DMS 273 (cell line): ENCODE measurements around the gene SRCIN1.
"Not testable (repeated sequence)": the region's sequence is repeated elsewhere in the genome, so short reads cannot be mapped to it uniquely, and the experiment has no call there.

Experiments
- DNase-seq: peaks from one replicate; lab custom pipeline; 2025; ENCODE audit not compliant: unreplicated experiment; lab: John Stamatoyannopoulos, UW

Gene SRCIN1

GRCh38 chr17:38545531-38546225, 60.1 kb downstream of the SRCIN1 start:
- no peak for DNase-seq

- no peak for DNase-seq
These were observed 60.9 kb downstream of the SRCIN1 start for GRCh38 chr17:38544839-38545209.

GRCh38 chr17:38544175-38544838, 61.4 kb downstream of the SRCIN1 start:
- DNase-seq: no peak

GRCh38 chr17:38543403-38544174, 62.2 kb downstream of the SRCIN1 start:
- DNase-seq: peak; percentile 41

GRCh38 chr17:38542286-38542685, 63.5 kb downstream of the SRCIN1 start:
- no peak for DNase-seq

- no peak for DNase-seq
These were observed 64.5 kb downstream of the SRCIN1 start for GRCh38 chr17:38541281-38541680.

GRCh38 chr17:38540514-38541045, 65.2 kb downstream of the SRCIN1 start:
- no peak for DNase-seq

- no peak for DNase-seq
These were observed 66.4 kb downstream of the SRCIN1 start for GRCh38 chr17:38539386-38539785.

GRCh38 chr17:38538906-38539305, 66.8 kb downstream of the SRCIN1 start:
- DNase-seq: no peak

GRCh38 chr17:38536661-38537060, 69.1 kb downstream of the SRCIN1 start:
- DNase-seq: no peak

- no peak for DNase-seq
These were observed 69.9 kb downstream of the SRCIN1 start for GRCh38 chr17:38535886-38536285.

- DNase-seq: no peak
These were observed 71.3 kb downstream of the SRCIN1 start for GRCh38 chr17:38534498-38534885.

- DNase-seq: no peak
These were observed 71.8 kb downstream of the SRCIN1 start for GRCh38 chr17:38533866-38534497.

- no peak for DNase-seq
These were observed 72.5 kb downstream of the SRCIN1 start for GRCh38 chr17:38533241-38533640.

- no peak for DNase-seq
These were observed 73.3 kb downstream of the SRCIN1 start for GRCh38 chr17:38532451-38532850.

- DNase-seq: not testable (repeated sequence)
These were observed 74.0 kb downstream of the SRCIN1 start for GRCh38 chr17:38531761-38532160.

GRCh38 chr17:38530856-38531255, 74.9 kb downstream of the SRCIN1 start:
- DNase-seq: not testable (repeated sequence)

GRCh38 chr17:38528141-38528540, 77.6 kb downstream of the SRCIN1 start:
- peak; percentile 86 for DNase-seq

GRCh38 chr17:38526526-38526925, 79.2 kb downstream of the SRCIN1 start:
- DNase-seq: not testable (repeated sequence)

GRCh38 chr17:38512473-38513058, 93.2 kb downstream of the SRCIN1 start:
- DNase-seq: no peak
